GM21786 (cell line): ENCODE data around the gene ZPLD1.
A peak's percentile ranks its signal among the peaks of the same experiment; 100 is the strongest.

Experiments
- ATAC-seq: cut with Tn5 transposase; IDR thresholded peaks from one replicate; pipeline ENCODE4 v1.9.1; 2021; ENCODE audit not compliant: unreplicated experiment

Gene ZPLD1

DNA sequence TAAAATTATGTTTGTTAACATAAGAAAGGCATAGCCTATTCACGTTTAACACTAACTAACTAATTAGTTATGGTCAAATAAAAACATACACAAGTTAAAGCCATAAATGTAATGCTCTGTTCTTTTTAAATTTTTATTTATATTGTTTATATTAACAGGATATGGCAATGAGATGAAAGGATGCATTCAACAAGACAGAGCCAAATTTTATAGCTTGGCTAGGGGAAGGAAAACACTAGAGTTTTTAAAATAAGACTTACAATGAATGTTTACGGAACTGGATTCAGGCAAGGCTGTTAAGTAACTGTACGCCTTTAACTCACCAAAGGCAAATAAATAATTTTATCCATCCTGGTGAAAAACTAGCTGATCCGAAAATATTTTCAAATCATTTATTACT lies 86.4 kb downstream of the ZPLD1 start:
- ATAC-seq, result no peak

DNA sequence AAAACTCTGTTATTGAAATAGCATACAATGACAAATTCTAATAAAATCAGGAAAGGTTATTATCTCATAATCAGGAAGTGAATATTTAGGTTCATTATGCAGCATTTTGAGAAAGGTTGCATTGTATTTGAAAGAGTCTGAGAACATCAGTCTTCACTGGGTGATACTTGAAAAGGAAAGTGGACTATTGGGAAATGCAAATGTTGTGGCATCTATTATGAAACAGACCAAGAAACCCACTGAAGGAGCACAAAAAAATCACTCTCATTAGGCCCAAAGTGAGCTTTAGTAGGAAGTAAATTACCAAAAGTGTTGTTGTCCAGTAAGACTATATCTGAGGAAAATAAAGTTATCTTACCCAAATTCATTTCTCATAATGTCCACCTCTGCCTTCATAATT lies 90.8 kb downstream of the ZPLD1 start:
- peak; percentile 83 for ATAC-seq

DNA sequence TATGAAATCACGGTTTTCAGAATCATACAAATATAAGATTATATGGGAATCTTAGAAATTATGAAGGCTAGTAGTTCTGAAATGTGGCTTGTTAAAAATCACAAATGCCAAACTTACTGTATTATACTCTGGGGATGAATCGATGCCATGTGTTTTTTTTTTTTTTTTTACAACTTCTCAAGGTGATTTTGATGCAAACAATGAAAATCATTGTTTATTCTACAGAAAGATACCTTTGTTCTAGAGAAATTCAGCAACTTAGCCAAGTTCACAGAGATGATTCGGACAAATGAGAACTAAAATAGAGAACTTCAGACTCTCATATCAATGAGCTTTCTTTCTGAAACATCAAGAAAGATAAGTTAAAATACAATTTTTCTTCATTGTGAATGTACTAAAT lies 92.0 kb downstream of the ZPLD1 start:
- no peak for ATAC-seq

DNA sequence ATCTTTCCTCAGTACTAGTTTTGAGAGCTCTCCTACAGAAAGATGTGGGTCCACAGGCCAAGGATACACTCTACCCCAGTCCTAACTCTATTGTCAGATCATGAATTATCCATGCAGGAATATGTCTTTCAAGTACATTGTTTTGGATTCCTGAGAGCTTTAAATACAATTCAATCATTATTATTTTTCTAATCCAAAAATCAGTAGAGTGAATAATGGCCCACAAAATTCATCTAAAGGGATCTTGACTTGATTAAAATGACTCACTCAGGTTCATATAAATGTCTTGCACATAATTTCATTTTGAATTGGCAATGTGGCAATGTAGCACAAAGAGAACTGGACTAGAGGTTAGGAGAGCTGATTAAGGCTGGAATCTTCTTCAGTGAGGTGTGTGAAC lies 93.9 kb downstream of the ZPLD1 start:
- ATAC-seq, result no peak
